Astrocyte (in vitro differentiated cells and primary cell): ENCODE results near the gene ACER1. TPM values are rescaled to one million over a fixed set of nuclear protein-coding genes. Genes with fewer than 3 reads are reported as not detected.

Experiments used
- total RNA-seq: library from RNA; stranded (reverse); gene quantifications from 2 replicates; pipeline ENCODE4 v1.2.1, GENCODE V29; 2021

The ACER1 gene
- total RNA-seq, 1 donor from 2014 or later: not detected

Other genes with a start within 250 kb of the ACER1 start
- gene RFX2, start 223.1 kb downstream of the ACER1 start, total RNA-seq: 3.2 and 3.3 TPM in 2 replicates
- not detected in 2 replicates for gene ACSBG2, start 197.9 kb downstream of the ACER1 start, total RNA-seq
- gene MLLT1, start 53.6 kb downstream of the ACER1 start, total RNA-seq: 41.6 and 46.0 TPM in 2 replicates
- 90.5 and 93.8 TPM in 2 replicates for gene CLPP, start 27.9 kb upstream of the ACER1 start, total RNA-seq
- 58.4 and 63.2 TPM in 2 replicates for gene ALKBH7, start 39.2 kb upstream of the ACER1 start, total RNA-seq
- 2.8 and 3.0 TPM in 2 replicates for gene PSPN, start 42.3 kb upstream of the ACER1 start, total RNA-seq
- 92.3 and 95.4 TPM in 2 replicates for gene GTF2F1, start 59.6 kb upstream of the ACER1 start, total RNA-seq
- gene KHSRP, start 91.2 kb upstream of the ACER1 start, total RNA-seq: 273 and 297 TPM in 2 replicates
- gene SLC25A41, start 100.2 kb upstream of the ACER1 start, total RNA-seq: 0.55 and 0.75 TPM in 2 replicates
- 37.5 and 41.8 TPM in 2 replicates for gene SLC25A23, start 126.2 kb upstream of the ACER1 start, total RNA-seq
- 1.2 and 1.6 TPM in 2 replicates for gene CRB3, start 130.7 kb upstream of the ACER1 start, total RNA-seq
- gene DENND1C, start 148.2 kb upstream of the ACER1 start, total RNA-seq: 0.19 TPM in 1 of 2 replicates, not detected in the other
- 0.75 and 1.7 TPM in 2 replicates for gene TUBB4A, start 168.7 kb upstream of the ACER1 start, total RNA-seq
- 2.3 and 2.4 TPM in 2 replicates for gene TNFSF9, start 197.4 kb upstream of the ACER1 start, total RNA-seq